ENCODE measurements around the gene PYURF. TPM values are rescaled to one million over a fixed set of nuclear protein-coding genes. Genes with fewer than 3 reads are reported as not detected.

PYURF gene
- total RNA-seq (2021) (38.8 and 41.2 TPM in 2 replicates), Bru-seq, nascent RNA (percentile 78 among the genes with signal in this experiment), BruChase-seq, experiment 1, labeled RNA remaining after a 2-hour chase (percentile 83 among the genes with signal in this experiment), BruChase-seq, experiment 2, labeled RNA remaining after a 6-hour chase (percentile 95 among the genes with signal in this experiment)
- long read RNA-seq, transcript PYURF-201 (2 exons, 1,361 nt) = major isoform, 172 of 173 reads
- long read RNA-seq, partial matches to known transcripts = 0 of 173 reads
- long read RNA-seq, other reads (novel, unspliced or antisense) = 1 of 173 reads

DNA sequence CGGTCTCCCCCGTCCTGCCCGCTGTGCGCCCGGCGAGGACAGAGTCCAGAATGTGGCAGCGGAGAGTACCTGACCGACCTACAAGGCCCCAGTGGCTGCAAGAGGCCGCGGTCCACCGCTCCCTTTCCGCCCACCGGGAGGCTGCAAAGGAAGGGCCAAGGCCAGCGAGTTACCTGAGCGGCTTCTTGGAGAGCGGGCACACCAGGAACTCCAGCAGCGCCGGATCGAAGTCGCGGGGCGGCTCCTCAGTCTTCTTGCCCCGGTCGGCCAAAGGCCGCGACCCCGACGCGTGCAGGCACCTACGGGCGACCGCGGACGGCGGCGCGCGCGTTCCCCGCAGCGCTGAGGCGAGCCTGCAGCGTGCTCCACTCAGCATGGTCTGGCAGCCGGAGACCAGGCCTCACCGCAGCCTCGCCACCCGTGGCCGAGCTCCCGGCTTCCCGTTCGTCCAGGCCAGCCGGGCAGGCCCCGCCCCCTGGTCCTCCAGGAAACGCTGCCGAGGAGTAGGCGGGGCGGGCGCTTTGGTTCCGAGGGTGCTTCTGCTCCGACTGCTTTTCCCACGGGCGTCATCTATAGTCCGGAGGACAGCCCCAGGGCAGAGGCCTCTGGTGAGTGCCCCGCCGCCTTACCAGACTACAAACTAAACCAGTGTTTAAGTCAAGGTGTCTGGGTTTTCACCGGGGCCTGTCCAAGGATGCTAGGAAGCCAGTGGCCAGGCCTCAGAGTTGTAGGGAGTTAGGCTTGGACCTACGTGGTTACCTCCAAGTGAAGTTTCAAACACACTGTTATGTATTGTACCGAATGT is at the start of gene PYURF:
PYURF (minus strand) TSS at position 452 of the 805 bp plus-strand sequence; CDS start at position 376, 76 bp downstream.
- Histone ChIP-seq H3K27me3 (replicated peaks; ENCODE audit: insufficient read depth, low read depth, low read length, poor library complexity) (no peaks in the 10 kb centered on the region), H3K4me1 (ENCODE audit: insufficient read depth, low read length, poor library complexity, severe bottlenecking) (no peaks in the 10 kb centered on the region), H3K36me3 (ENCODE audit: insufficient read depth, low read length, poor library complexity, severe bottlenecking) (peaks cover 10% of the 10 kb centered on the region), H3K4me3 (ENCODE audit: low read depth, low read length, poor library complexity, severe bottlenecking) (peak within 1 kb of the TSS; percentile 81), H3K27ac (ENCODE audit: low read depth, low read length, poor library complexity, severe bottlenecking) (peak within 1 kb of the TSS; percentile 84), H3K9me3 (ENCODE audit: low read depth, low read length, poor library complexity, severe bottlenecking) (no peaks in the 10 kb centered on the region)
- POLR2A ChIA-PET (ENCODE audit: low non-redundant PET) = no interaction called here
- BruUV-seq (replicated peaks) = no TSS peak
- CTCF ChIA-PET = no interaction called here
- intact Hi-C loops (cut with micrococcal nuclease; ENCODE audit: unreplicated experiment) = no loop called here
- TF ChIP-seq EZH2 (IDR thresholded peaks at IDR 0.05; ENCODE audit: borderline replicate concordance, low read depth, low read length, poor library complexity, severe bottlenecking) (no peak), CTCF (conservative IDR thresholded peaks at IDR 0.05; ENCODE audit: low read depth, low read length) (no peak)
- peak; percentile 88 for DNase-seq (ENCODE audit: low spot score)

DNA sequence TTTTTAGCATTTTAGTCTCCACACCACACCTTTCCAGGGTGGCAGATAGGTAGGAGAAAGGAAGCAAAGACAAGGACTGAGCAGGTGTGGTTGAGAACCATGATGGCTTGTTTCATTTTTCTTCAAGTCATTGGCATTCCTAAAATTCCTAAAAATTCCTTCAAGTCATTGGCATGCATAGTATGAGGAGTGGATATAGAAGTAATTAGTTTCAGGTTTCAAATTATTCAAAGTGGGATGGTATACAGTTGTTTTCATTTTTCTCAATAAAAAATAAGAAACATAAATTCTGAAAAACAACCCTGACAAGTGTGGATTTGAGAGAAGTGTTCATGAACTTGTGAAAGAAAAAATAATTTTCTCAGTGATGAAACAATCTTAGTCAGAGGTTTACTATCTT is 46.4 kb upstream of the PYURF start:
- no peaks in the 10 kb centered on the region for H3K4me1 ChIP-seq (ENCODE audit: insufficient read depth, low read length, poor library complexity, severe bottlenecking)
- no peaks in the 10 kb centered on the region for H3K9me3 ChIP-seq (ENCODE audit: low read depth, low read length, poor library complexity, severe bottlenecking)
- H3K27ac ChIP-seq (ENCODE audit: low read depth, low read length, poor library complexity, severe bottlenecking) = no peak overlapping the region
- no peaks in the 10 kb centered on the region for H3K36me3 ChIP-seq (ENCODE audit: insufficient read depth, low read length, poor library complexity, severe bottlenecking)
- no peak for TF ChIP-seq CTCF (conservative IDR thresholded peaks at IDR 0.05; ENCODE audit: low read depth, low read length)
- no peak for TF ChIP-seq EZH2 (IDR thresholded peaks at IDR 0.05; ENCODE audit: borderline replicate concordance, low read depth, low read length, poor library complexity, severe bottlenecking)
- CTCF ChIA-PET = no interaction called here
- BruUV-seq (replicated peaks) = no TSS peak
- intact Hi-C loops (cut with micrococcal nuclease; ENCODE audit: unreplicated experiment) = no loop called here
- DNase-seq (ENCODE audit: low spot score) = no peak
- H3K4me3 ChIP-seq (ENCODE audit: low read depth, low read length, poor library complexity, severe bottlenecking) = no peak overlapping the region
- H3K27me3 ChIP-seq (replicated peaks; ENCODE audit: insufficient read depth, low read depth, low read length, poor library complexity) = no peaks in the 10 kb centered on the region
- POLR2A ChIA-PET (ENCODE audit: low non-redundant PET) = no interaction called here

- BruUV-seq (replicated peaks) = no TSS peak
Observed at GRCh38 chr4:88567591-88567990, 44.0 kb upstream of the PYURF start.

More at GRCh38 chr4:88567591-88567990, 44.0 kb upstream of the PYURF start:
- DNase-seq (ENCODE audit: low spot score) = no peak
- Histone ChIP-seq H3K27me3 (replicated peaks; ENCODE audit: insufficient read depth, low read depth, low read length, poor library complexity) (no peaks in the 10 kb centered on the region), H3K4me1 (ENCODE audit: insufficient read depth, low read length, poor library complexity, severe bottlenecking) (no peaks in the 10 kb centered on the region), H3K36me3 (ENCODE audit: insufficient read depth, low read length, poor library complexity, severe bottlenecking) (no peaks in the 10 kb centered on the region), H3K9me3 (ENCODE audit: low read depth, low read length, poor library complexity, severe bottlenecking) (no peaks in the 10 kb centered on the region), H3K4me3 (ENCODE audit: low read depth, low read length, poor library complexity, severe bottlenecking) (no peak overlapping the region), H3K27ac (ENCODE audit: low read depth, low read length, poor library complexity, severe bottlenecking) (no peak overlapping the region)
- intact Hi-C loops (cut with micrococcal nuclease; ENCODE audit: unreplicated experiment) = no loop called here
- CTCF ChIA-PET = no interaction called here
- no peak for TF ChIP-seq CTCF (conservative IDR thresholded peaks at IDR 0.05; ENCODE audit: low read depth, low read length)
- no peak for TF ChIP-seq EZH2 (IDR thresholded peaks at IDR 0.05; ENCODE audit: borderline replicate concordance, low read depth, low read length, poor library complexity, severe bottlenecking)
- POLR2A ChIA-PET (ENCODE audit: low non-redundant PET) = no interaction called here

Data from A673 (cell line).